Upper lobe of right lung (tissue), 1 donor: Measurements from ENCODE around the gene SYNDIG1. TPM values are rescaled to one million over a fixed set of nuclear protein-coding genes. Genes with fewer than 3 reads are reported as not detected.

Experiments used
- ATAC-seq: fragments of 200-7000 bp; cut with Tn5 transposase; one replicate; pipeline ENCODE4 v1.9.1; 2020; ENCODE audit warnings: mild to moderate bottlenecking, moderate library complexity
- DNase-seq: peaks from one replicate; pipeline ENCODE4 v3.0.0-alpha.2; 2020
- H3K27ac ChIP-seq: fragments of 200-600 bp; one replicate; pipeline ENCODE4 v1.8.0; 2022
- H3K27me3 ChIP-seq: fragments of 200-600 bp; one replicate; pipeline ENCODE4 v1.8.0; 2022; ENCODE audit warnings: mild to moderate bottlenecking
- H3K36me3 ChIP-seq: fragments of 200-600 bp; one replicate; pipeline ENCODE4 v1.8.0; 2022
- H3K4me1 ChIP-seq: fragments of 200-600 bp; one replicate; pipeline ENCODE4 v1.8.0; 2022
- H3K4me3 ChIP-seq: fragments of 200-600 bp; one replicate; pipeline ENCODE4 v1.8.0; 2022; ENCODE audit warnings: mild to moderate bottlenecking
- H3K9me3 ChIP-seq: fragments of 200-600 bp; one replicate; pipeline ENCODE4 v1.8.0; 2022
- CTCF ChIP-seq: fragments of 200-600 bp; IDR thresholded peaks from one replicate; pipeline ENCODE4 v1.8.0; 2022; ENCODE audit warnings: antibody characterized with exemption
- intact Hi-C: fragments of 100-400 bp; cut with DNase I; formaldehyde crosslinking; loops from one replicate; pipeline ENCODE4 v1.11.0; 2022
- long read RNA-seq: library from polyadenylated mRNA; unstranded; transcript quantifications from one replicate; pipeline ENCODE4 v2.0.0, GENCODE V29; 2021
- total RNA-seq: library from RNA; stranded (reverse); fragmentation: NEBNext Ultra II Directional; extraction: Animal tissue kit (Norgen Biotek cat#: 25700); gene quantifications from one replicate; pipeline ENCODE4 v1.2.1, GENCODE V29; 2021
- donor health status: DM: no; HTN: yes; CAD: no; lungs with severe emphysema.

Gene SYNDIG1
- not detected for total RNA-seq
- long read RNA-seq, partial matches to known transcripts, result 0 of 2 reads
- long read RNA-seq, other reads (novel, unspliced or antisense), result 1 of 2 reads

- TF ChIP-seq CTCF, result no peak
- Histone ChIP-seq H3K9me3 (no peaks in the 10 kb centered on the region), H3K4me3 (peak within 1 kb of the TSS; percentile 31), H3K27ac (no peak within 1 kb of the TSS), H3K27me3 (peaks cover 76% of the 10 kb centered on the region), H3K36me3 (no peaks in the 10 kb centered on the region), H3K4me1 (peaks cover 7% of the 10 kb centered on the region)
- intact Hi-C loops, result no loop called here
- ATAC-seq, result peak; percentile 8
- DNase-seq, result no peak
These were observed at the start of gene SYNDIG1 for GRCh38 chr20:24469116-24469893. Gene SYNDIG1, plus strand, starts transcription at chr20:24469629. Its CDS starts 73,469 bp downstream, at chr20:24543098.

- TF ChIP-seq CTCF, result no peak
- no peaks in the 10 kb centered on the region for H3K36me3 ChIP-seq
- DNase-seq (no peak), ATAC-seq (no peak)
- H3K4me3 ChIP-seq, result no peak overlapping the region
- H3K27ac ChIP-seq, result no peak overlapping the region
- H3K4me1 ChIP-seq, result no peaks in the 10 kb centered on the region
- H3K27me3 ChIP-seq, result no peaks in the 10 kb centered on the region
- no peaks in the 10 kb centered on the region for H3K9me3 ChIP-seq
- intact Hi-C loops, result no loop called here
These were observed 49.6 kb upstream of the SYNDIG1 start for GRCh38 chr20:24419786-24420185.

- no peaks in the 10 kb centered on the region for H3K27me3 ChIP-seq
- H3K9me3 ChIP-seq, result no peaks in the 10 kb centered on the region
- no peak for TF ChIP-seq CTCF
- no peak for DNase-seq
- intact Hi-C loops, result no loop called here
- no peak overlapping the region for H3K27ac ChIP-seq
- no peak for ATAC-seq
- no peaks in the 10 kb centered on the region for H3K36me3 ChIP-seq
- no peaks in the 10 kb centered on the region for H3K4me1 ChIP-seq
- no peak overlapping the region for H3K4me3 ChIP-seq
These were observed 48.9 kb upstream of the SYNDIG1 start for GRCh38 chr20:24420567-24420966.

- Histone ChIP-seq H3K27ac (no peak overlapping the region), H3K27me3 (no peaks in the 10 kb centered on the region), H3K36me3 (no peaks in the 10 kb centered on the region), H3K4me3 (no peak overlapping the region), H3K9me3 (no peaks in the 10 kb centered on the region), H3K4me1 (no peaks in the 10 kb centered on the region)
- ATAC-seq (no peak), DNase-seq (no peak)
- TF ChIP-seq CTCF, result no peak
- intact Hi-C loops, result no loop called here
These were observed 48.4 kb upstream of the SYNDIG1 start for GRCh38 chr20:24421071-24421470.

GRCh38 chr20:24422091-24422760 is 47.2 kb upstream of the SYNDIG1 start:
- Histone ChIP-seq H3K27ac (no peak overlapping the region), H3K4me3 (no peak overlapping the region), H3K4me1 (no peaks in the 10 kb centered on the region), H3K9me3 (no peaks in the 10 kb centered on the region), H3K36me3 (no peaks in the 10 kb centered on the region), H3K27me3 (no peaks in the 10 kb centered on the region)
- TF ChIP-seq CTCF, result no peak
- no peak for DNase-seq
- ATAC-seq, result no peak
- intact Hi-C loops, result no loop called here
